A673 (cell line): ENCODE data around the gene CTNNA3. TPM values are rescaled to one million over a fixed set of nuclear protein-coding genes. Genes with fewer than 3 reads are reported as not detected.

ENCODE experiments used
- BruUV-seq: library from RNA; stranded (reverse); fragments of 400-500 nt; replicated peaks from 2 replicates; lab custom pipeline; 2021; lab: Mats Ljungman, UMichigan
- CTCF ChIA-PET: fragments of 300-600 bp; sonication (Branson Sonifier 250); formaldehyde crosslinking; loops from one replicate; lab custom pipeline; 2022; ENCODE audit warnings: antibody characterized with exemption; lab: Charles Lee
- POLR2A ChIA-PET: fragments of 300-600 bp; sonication (Branson Sonifier 250); formaldehyde crosslinking; loops from one replicate; lab custom pipeline; 2022; ENCODE audit warnings: antibody characterized with exemption; ENCODE audit not compliant: low non-redundant PET; lab: Charles Lee
- DNase-seq: peaks from one replicate; pipeline ENCODE4 v3.0.0-alpha.2; 2015; ENCODE audit warnings: low spot score
- H3K27ac ChIP-seq: fragments of 200-600 bp; sonication (generic); 2 replicates; pipeline ENCODE4 v1.5.1; 2016; ENCODE audit warnings: mixed run types, low read depth, mild to moderate bottlenecking, mixed read lengths, antibody characterized with exemption, low read length; ENCODE audit not compliant: poor library complexity, severe bottlenecking
- H3K27me3 ChIP-seq: fragments of 200-600 bp; sonication (generic); replicated peaks from 2 replicates; pipeline ENCODE4 v1.6.1; 2017; ENCODE audit warnings: mixed run types, low read depth, mild to moderate bottlenecking, mixed read lengths, antibody characterized with exemption, low read length; ENCODE audit not compliant: insufficient read depth, poor library complexity
- H3K36me3 ChIP-seq: fragments of 200-600 bp; sonication (generic); 2 replicates; pipeline ENCODE4 v1.6.1; 2016; ENCODE audit warnings: mixed run types, mild to moderate bottlenecking, mixed read lengths, antibody characterized with exemption, low read length; ENCODE audit not compliant: insufficient read depth, poor library complexity, severe bottlenecking
- H3K4me1 ChIP-seq: fragments of 200-600 bp; sonication (generic); 2 replicates; pipeline ENCODE4 v1.6.1; 2017; ENCODE audit warnings: mixed run types, mild to moderate bottlenecking, mixed read lengths, antibody characterized with exemption, low read length; ENCODE audit not compliant: insufficient read depth, poor library complexity, severe bottlenecking
- H3K4me3 ChIP-seq: fragments of 200-600 bp; sonication (generic); 2 replicates; pipeline ENCODE4 v1.5.1; 2016; ENCODE audit warnings: low read depth, mixed run types, mild to moderate bottlenecking, mixed read lengths, low read length; ENCODE audit not compliant: poor library complexity, severe bottlenecking
- H3K9me3 ChIP-seq: fragments of 200-600 bp; sonication (generic); 2 replicates; pipeline ENCODE4 v1.6.1; 2016; ENCODE audit warnings: mixed run types, low read depth, mild to moderate bottlenecking, mixed read lengths, antibody characterized with exemption, low read length; ENCODE audit not compliant: poor library complexity, severe bottlenecking
- CTCF ChIP-seq: fragments of 300-800, 200-600 bp; sonication (generic); conservative IDR thresholded peaks from 2 replicates; pipeline ENCODE4 v1.5.1; 2017; ENCODE audit warnings: low read depth, mild to moderate bottlenecking, antibody characterized with exemption, low read length, moderate library complexity, mixed read lengths
- EZH2 ChIP-seq: fragments of 200-600 bp; sonication (generic); IDR thresholded peaks from 2 replicates; pipeline ENCODE4 v1.6.1; 2017; ENCODE audit warnings: borderline replicate concordance, low read depth, mild to moderate bottlenecking, mixed read lengths, antibody characterized with exemption, low read length; ENCODE audit not compliant: poor library complexity, severe bottlenecking
- intact Hi-C: fragments of 100-400 bp; cut with micrococcal nuclease; formaldehyde crosslinking; loops from one replicate; pipeline ENCODE4 v1.10.0; 2022; ENCODE audit not compliant: unreplicated experiment
- total RNA-seq: library from RNA; stranded (reverse); gene quantifications from 2 replicates; pipeline ENCODE4 v1.2.3, GENCODE V29; 2021

The CTNNA3 gene
- total RNA-seq, 1 experiment from 2014 or later: not detected

GRCh38 chr10:66639371-66639770 is 1056.6 kb downstream of the CTNNA3 start:
- DNase-seq: no peak
- ChIA-PET POLR2A (no interaction called here), CTCF (no interaction called here)
- Histone ChIP-seq H3K27me3 (no peaks in the 10 kb centered on the region), H3K9me3 (no peaks in the 10 kb centered on the region), H3K4me1 (no peaks in the 10 kb centered on the region), H3K27ac (no peak overlapping the region), H3K4me3 (no peak overlapping the region), H3K36me3 (no peaks in the 10 kb centered on the region)
- intact Hi-C loops: no loop called here
- no peak for TF ChIP-seq EZH2
- TF ChIP-seq CTCF: no peak
- no TSS peak for BruUV-seq

- DNase-seq: no peak
- CTCF ChIA-PET: no interaction called here
- Histone ChIP-seq H3K4me1 (no peaks in the 10 kb centered on the region), H3K9me3 (no peaks in the 10 kb centered on the region), H3K27ac (no peak overlapping the region), H3K36me3 (no peaks in the 10 kb centered on the region), H3K4me3 (no peak overlapping the region), H3K27me3 (no peaks in the 10 kb centered on the region)
- TF ChIP-seq CTCF: no peak
- no peak for TF ChIP-seq EZH2
- POLR2A ChIA-PET: no interaction called here
- intact Hi-C loops: no loop called here
- no TSS peak for BruUV-seq
These were observed 1058.5 kb downstream of the CTNNA3 start for GRCh38 chr10:66637273-66638036.

GRCh38 chr10:66629996-66630395 is 1066.0 kb downstream of the CTNNA3 start:
- ChIA-PET CTCF (no interaction called here), POLR2A (no interaction called here)
- Histone ChIP-seq H3K9me3 (no peaks in the 10 kb centered on the region), H3K36me3 (no peaks in the 10 kb centered on the region), H3K4me1 (no peaks in the 10 kb centered on the region), H3K27ac (no peak overlapping the region), H3K27me3 (no peaks in the 10 kb centered on the region), H3K4me3 (no peak overlapping the region)
- TF ChIP-seq CTCF (no peak), EZH2 (no peak)
- no peak for DNase-seq
- no TSS peak for BruUV-seq
- intact Hi-C loops: no loop called here
